ENCODE results near the gene CNTFR.

CNTFR gene

GRCh38 chr9:34592895-34593601, 3.5 kb upstream of the CNTFR start:
- H3K4me3 ChIP-seq (ENCODE audit: low read depth, low read length) = no peak overlapping the region
- ChIA-PET CTCF (interaction anchor here (0.7 to 11.5 kb wide), 26 partner anchors 7 to 260 kb away, joined by 3 to 255 read pairs (median 9); partner anchors contain the start of genes DCTN3 and RPP25L), POLR2A (no interaction called here)
- no peak for TF ChIP-seq CTCF (IDR thresholded peaks at IDR 0.05; ENCODE audit: insufficient read depth, low read length, missing control alignments)
- DNase-seq (ENCODE audit: low read depth, low spot score) = no peak

- CTCF ChIA-PET = interaction anchor here (0.6 to 11.5 kb wide), 66 partner anchors 8 to 813 kb away, joined by 3 to 255 read pairs (median 6); partner anchors contain the start of genes CCL27, DCTN3, ENHO and RPP25L
- H3K4me3 ChIP-seq (ENCODE audit: low read depth, low read length) = no peak overlapping the region
Measured at GRCh38 chr9:34591917-34592866, 2.7 kb upstream of the CNTFR start.

GRCh38 chr9:34591248-34591916, 1.9 kb upstream of the CNTFR start:
- ChIA-PET CTCF (interaction anchor here (0.5 to 11.5 kb wide), 66 partner anchors 9 to 812 kb away, joined by 3 to 255 read pairs (median 6); partner anchors contain the start of genes CCL27, DCTN3, ENHO and RPP25L), POLR2A (no interaction called here)
- DNase-seq (ENCODE audit: low read depth, low spot score) = no peak
- peak; percentile 99 for TF ChIP-seq CTCF (IDR thresholded peaks at IDR 0.05; ENCODE audit: insufficient read depth, low read length, missing control alignments)
- H3K4me3 ChIP-seq (ENCODE audit: low read depth, low read length) = no peak overlapping the region; the same call in 1 of the 2 replicates

More at GRCh38 chr9:34591917-34592866, 2.7 kb upstream of the CNTFR start:
- no peak for TF ChIP-seq CTCF (IDR thresholded peaks at IDR 0.05; ENCODE audit: insufficient read depth, low read length, missing control alignments)
- DNase-seq (ENCODE audit: low read depth, low spot score) = no peak
- POLR2A ChIA-PET = no interaction called here

- CTCF ChIA-PET = interaction anchor here (0.8 to 11.5 kb wide), 38 partner anchors 10 to 257 kb away, joined by 3 to 255 read pairs (median 8); partner anchors contain the start of genes DCTN3, ENHO and SIGMAR1
- POLR2A ChIA-PET = no interaction called here
- TF ChIP-seq CTCF (IDR thresholded peaks at IDR 0.05; ENCODE audit: insufficient read depth, low read length, missing control alignments) = no peak
- no peak overlapping the region; the same call in 1 of the 2 replicates for H3K4me3 ChIP-seq (ENCODE audit: low read depth, low read length)
- no peak for DNase-seq (ENCODE audit: low read depth, low spot score)
Measured at GRCh38 chr9:34590381-34591247, 1.1 kb upstream of the CNTFR start.
